ENCODE measurements around the gene DIP2C.
"Not testable (repeated sequence)": the region's sequence is repeated elsewhere in the genome, so short reads cannot be mapped to it uniquely, and the experiment has no call there.

DIP2C gene, protein sequence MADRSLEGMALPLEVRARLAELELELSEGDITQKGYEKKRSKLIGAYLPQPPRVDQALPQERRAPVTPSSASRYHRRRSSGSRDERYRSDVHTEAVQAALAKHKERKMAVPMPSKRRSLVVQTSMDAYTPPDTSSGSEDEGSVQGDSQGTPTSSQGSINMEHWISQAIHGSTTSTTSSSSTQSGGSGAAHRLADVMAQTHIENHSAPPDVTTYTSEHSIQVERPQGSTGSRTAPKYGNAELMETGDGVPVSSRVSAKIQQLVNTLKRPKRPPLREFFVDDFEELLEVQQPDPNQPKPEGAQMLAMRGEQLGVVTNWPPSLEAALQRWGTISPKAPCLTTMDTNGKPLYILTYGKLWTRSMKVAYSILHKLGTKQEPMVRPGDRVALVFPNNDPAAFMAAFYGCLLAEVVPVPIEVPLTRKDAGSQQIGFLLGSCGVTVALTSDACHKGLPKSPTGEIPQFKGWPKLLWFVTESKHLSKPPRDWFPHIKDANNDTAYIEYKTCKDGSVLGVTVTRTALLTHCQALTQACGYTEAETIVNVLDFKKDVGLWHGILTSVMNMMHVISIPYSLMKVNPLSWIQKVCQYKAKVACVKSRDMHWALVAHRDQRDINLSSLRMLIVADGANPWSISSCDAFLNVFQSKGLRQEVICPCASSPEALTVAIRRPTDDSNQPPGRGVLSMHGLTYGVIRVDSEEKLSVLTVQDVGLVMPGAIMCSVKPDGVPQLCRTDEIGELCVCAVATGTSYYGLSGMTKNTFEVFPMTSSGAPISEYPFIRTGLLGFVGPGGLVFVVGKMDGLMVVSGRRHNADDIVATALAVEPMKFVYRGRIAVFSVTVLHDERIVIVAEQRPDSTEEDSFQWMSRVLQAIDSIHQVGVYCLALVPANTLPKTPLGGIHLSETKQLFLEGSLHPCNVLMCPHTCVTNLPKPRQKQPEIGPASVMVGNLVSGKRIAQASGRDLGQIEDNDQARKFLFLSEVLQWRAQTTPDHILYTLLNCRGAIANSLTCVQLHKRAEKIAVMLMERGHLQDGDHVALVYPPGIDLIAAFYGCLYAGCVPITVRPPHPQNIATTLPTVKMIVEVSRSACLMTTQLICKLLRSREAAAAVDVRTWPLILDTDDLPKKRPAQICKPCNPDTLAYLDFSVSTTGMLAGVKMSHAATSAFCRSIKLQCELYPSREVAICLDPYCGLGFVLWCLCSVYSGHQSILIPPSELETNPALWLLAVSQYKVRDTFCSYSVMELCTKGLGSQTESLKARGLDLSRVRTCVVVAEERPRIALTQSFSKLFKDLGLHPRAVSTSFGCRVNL (N-terminal part only)

GRCh38 chr10:689452-690371, at the start of gene DIP2C:
TSS of gene DIP2C (minus strand) at chr10:689668. CDS start at chr10:689578, 90 bp downstream.
- peak; percentile 41 for DNase-seq

DNA sequence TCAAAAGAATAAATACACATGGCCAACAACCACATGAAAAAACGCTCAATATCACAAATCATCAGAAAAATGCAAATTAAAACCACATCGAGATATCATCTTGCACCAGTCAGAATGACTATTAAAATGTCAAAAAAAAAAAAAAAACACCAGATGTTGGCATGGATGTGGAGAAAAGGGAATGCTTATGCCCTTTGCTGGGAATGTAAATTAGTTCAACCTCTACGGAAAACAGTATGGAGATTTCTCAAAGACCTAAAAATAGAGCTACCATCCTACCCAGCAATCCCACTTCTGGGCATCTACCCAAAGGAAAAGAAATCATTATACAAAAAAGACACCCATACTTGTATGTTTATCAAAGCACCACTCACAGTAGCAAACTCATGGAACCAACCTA, 45.0 kb upstream of the DIP2C start:
- no peak for DNase-seq

GRCh38 chr10:733086-733485, 43.6 kb upstream of the DIP2C start:
- no peak for DNase-seq

- no peak for DNase-seq
Observed at GRCh38 chr10:729213-729612, 39.7 kb upstream of the DIP2C start.

GRCh38 chr10:728603-729002, 39.1 kb upstream of the DIP2C start:
- DNase-seq = no peak

DNA sequence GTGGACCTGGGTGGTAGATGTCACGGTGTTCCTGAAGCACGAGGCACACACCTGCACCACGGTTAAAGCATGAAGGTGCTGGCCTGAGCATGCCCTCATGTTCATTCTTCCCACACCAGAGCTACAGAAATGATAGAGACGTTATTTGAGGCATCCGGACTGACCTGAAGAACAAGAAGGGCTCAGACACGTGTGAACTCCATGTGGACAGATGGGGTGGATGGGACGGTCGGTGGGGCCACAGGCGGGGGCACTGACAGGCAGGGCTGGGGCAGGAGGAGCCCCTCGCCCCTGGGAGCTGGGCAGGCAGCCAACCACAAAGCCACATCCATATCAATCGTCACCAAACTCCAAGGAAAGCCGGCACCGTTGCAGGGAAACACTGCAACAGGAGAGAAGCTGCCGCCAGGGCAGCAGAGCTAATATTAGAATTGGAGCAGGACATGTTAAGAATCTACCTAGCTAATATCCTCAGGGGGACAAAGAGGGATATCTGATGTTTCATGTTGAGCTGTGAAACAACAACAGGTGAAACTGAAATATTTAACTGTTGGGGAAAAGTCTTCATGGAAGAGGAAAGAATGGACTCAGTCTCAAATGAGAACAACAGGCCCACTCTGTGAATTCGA, 37.8 kb upstream of the DIP2C start:
- no peak for DNase-seq

DNA sequence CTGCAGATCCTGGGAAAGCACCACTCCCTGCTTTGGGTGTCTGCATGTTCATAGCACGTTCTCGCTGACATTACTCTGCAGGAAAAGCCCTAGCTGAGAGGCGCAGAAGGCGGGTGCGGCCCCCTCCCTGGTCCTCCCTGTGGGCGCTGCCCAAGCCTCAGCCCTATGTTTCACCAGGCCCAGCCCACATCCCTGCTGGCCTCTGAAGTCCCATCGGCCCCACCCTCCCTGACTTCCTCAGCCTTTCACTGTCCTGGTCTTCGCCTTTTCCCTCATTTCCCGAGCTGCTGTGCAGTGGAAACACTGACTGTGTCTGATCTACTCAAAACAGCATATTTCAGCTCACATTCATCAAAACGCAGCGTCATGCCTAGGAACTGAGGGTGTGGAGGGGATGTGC, 36.3 kb upstream of the DIP2C start:
- DNase-seq = no peak

DNA sequence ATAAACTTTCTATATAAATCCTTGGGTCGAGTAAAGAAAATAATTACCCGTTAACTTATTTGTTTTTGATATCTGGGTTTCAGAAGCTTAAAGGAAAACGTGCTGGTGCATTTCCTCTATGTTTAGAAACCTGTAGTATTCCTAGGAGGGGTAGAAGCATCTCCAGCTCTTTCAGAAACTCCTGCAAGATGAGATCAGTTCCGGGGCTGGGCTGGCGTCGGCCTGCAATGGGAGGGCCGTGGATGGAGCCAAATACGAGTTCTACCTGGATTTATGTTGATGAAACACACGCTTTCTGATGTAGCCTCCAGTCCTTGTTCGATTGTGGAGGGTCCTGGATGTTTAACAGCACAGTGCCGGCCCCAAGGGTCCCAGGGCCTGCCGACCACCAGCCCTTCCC, 35.8 kb upstream of the DIP2C start:
- no peak for DNase-seq

DNA sequence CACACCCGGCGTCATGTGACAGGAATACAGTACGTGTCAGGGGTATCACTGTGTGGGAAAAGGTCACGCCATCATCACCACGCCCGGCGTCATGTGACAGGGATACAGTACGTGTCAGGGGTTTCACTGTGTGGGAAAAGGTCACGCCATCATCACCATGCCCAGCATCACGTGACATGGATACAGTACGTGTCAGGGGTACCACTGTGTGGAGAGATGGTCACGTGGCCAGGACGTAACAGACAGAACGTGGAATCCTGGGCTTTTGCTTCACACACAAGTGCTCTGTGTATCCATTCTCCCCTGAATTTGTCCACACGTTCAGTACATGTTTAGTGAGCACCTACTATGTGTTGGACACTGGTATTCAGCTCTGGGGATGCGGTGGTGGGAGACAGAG, 34.5 kb upstream of the DIP2C start:
- no peak for DNase-seq

- no peak for DNase-seq
Observed at GRCh38 chr10:722281-723060, 33.0 kb upstream of the DIP2C start.

DNA sequence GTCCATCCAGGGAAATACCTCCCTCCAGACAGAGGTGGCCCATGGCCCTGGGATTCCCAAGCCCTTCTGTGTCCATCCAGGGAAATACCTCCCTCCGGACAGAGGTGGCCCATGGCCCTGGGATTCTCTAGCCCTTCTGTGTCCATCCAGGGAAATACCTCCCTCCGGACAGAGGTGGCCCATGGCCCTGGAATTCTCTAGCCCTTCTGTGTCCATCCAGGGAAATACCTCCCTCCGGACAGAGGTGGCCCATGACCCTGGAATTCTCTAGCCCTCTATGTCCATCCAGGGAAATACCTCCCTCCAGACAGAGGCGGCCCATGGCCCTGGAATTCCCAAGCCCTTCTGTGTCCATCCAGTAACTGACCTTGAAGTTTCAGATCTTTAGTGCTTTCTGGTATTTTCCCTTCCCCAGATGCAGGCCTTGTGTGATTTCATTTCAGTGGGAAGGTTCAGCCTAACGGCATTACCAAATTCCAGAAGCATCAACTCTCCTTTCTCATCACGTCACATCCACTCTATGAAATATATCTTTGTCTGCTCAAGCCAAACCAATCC, 28.8 kb upstream of the DIP2C start:
- no peak for DNase-seq

DNA sequence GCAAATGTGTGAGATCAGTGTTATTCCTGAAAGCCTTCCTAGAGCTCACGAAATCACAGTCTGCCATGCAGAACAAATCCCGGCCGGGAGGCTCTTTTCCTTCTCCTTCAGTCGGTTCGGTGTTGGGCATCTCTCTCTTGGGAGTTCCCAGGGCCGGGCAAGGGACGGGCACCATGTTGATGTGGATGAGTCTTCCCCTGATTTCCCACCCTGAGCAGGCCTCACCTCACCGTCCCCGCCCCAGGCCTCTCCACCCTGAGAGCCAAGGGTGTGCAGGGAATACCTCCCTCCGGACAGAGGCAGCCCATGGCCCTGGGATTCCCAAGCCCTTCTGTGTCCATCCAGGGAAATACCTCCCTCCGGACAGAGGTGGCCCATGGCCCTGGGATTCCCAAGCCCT, 28.0 kb upstream of the DIP2C start:
- no peak for DNase-seq

- no peak for DNase-seq
Observed at GRCh38 chr10:716821-717220, 27.4 kb upstream of the DIP2C start.

DNA sequence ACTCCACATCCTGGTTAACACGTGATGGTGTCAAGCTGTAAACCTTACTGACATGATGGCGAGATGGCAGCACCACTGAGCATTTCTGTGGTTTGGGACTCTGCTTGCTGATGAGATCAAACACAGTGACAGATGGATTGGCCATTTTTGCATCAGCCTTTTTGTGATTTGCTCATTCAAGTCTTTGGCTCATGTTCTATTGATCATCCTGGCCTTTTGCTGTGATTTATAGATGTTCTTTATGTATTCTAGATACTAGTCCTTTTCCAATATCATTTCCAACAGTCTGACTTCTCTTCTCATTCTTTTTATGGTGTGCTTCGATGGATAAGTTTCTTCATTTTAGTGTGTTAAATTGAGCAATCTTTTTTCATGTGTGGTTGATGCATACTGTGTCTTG, 24.7 kb upstream of the DIP2C start:
- DNase-seq = no peak

- no peak for DNase-seq
Observed at GRCh38 chr10:712575-712974, 23.1 kb upstream of the DIP2C start.

GRCh38 chr10:712089-712488, 22.6 kb upstream of the DIP2C start:
- DNase-seq = no peak

- DNase-seq = no peak
Observed at GRCh38 chr10:707861-708260, 18.4 kb upstream of the DIP2C start.

- no peak for DNase-seq
Observed at GRCh38 chr10:707456-707855, 18.0 kb upstream of the DIP2C start.

DNA sequence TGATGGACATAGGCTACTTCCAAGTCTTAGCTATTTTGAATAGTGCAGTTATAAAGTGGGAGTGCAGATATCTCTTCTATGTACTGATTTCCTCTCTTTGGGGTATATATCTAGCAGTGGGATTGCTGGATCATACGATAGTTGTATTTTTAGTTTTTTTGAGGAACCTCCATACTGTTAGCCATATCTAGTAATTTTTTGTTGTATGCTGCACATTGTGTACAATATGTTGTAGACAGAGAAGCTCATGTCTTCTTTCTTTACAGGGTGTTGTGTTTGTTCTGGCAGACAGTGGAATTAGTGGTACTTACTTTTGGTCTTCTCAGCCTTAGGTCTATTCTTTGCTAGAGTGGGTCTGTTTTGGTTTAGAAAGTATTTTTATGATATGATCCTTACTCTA, 13.7 kb upstream of the DIP2C start:
- no peak for DNase-seq

DNA sequence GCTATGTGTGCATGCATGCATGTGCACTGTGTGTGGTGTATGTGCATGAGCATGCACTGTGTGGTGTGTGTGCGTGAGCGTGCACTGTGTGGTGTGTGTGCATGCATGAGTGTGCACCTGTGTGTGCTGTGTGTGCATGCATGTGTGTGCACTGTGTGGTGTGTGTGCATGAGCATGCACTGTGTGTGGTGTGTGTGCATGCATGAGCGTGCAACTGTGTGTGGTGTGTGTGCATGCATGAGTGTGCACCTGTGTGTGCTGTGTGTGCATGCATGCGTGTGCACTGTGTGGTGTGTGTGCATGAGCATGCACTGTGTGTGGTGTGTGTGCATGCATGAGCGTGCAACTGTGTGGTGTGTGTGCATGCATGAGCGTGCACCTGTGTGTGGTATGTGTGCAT, 10.7 kb upstream of the DIP2C start:
- not testable (repeated sequence) for DNase-seq

Measured in NCI-H226 (cell line).